ENCODE data around the gene CABCOCO1.

The CABCOCO1 gene

DNA sequence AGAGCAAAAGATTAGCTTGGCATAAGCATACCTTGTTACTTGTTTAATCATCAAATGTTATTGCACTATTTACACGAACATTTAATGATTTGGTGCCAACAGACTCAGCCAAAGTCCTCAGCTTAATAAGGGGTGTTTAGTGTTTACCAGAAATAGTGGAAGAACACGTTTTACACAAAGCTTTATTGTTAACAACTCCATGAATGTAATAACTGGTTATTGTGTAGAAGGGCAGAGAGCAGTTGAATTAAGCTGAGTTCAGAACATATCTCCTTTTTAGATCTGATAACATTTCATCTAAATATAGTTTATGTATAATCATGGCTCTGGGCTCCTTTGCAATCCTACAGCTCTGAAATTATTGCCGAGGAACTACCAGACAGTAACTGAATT lies 99.1 kb downstream of the CABCOCO1 start:
- Histone ChIP-seq H3K36me3 (ENCODE audit: control insufficient read depth, insufficient read depth, low read length) (no peaks in the 10 kb centered on the region), H3K9ac (ENCODE audit: low read length) (no peak overlapping the region), H3K4me1 (ENCODE audit: control insufficient read depth, insufficient read depth, low read length) (peaks cover 32% of the 10 kb centered on the region), H3K27me3 (ENCODE audit: control insufficient read depth, insufficient read depth, low read length) (no peaks in the 10 kb centered on the region), H3K4me3 (ENCODE audit: low read length) (no peak overlapping the region), H3K9me3 (ENCODE audit: control insufficient read depth, low read length) (no peaks in the 10 kb centered on the region)

- H3K4me3 ChIP-seq (ENCODE audit: low read length): no peak overlapping the region
- no peaks in the 10 kb centered on the region for H3K9me3 ChIP-seq (ENCODE audit: control insufficient read depth, low read length)
- H3K4me1 ChIP-seq (ENCODE audit: control insufficient read depth, insufficient read depth, low read length): peaks cover 20% of the 10 kb centered on the region
- H3K9ac ChIP-seq (ENCODE audit: low read length): no peak overlapping the region
- no peaks in the 10 kb centered on the region for H3K36me3 ChIP-seq (ENCODE audit: control insufficient read depth, insufficient read depth, low read length)
- no peaks in the 10 kb centered on the region for H3K27me3 ChIP-seq (ENCODE audit: control insufficient read depth, insufficient read depth, low read length)
Observed at GRCh38 chr10:61763778-61764177, 101.0 kb downstream of the CABCOCO1 start.

GRCh38 chr10:61764486-61764885 lies 101.8 kb downstream of the CABCOCO1 start:
- Histone ChIP-seq H3K4me1 (ENCODE audit: control insufficient read depth, insufficient read depth, low read length) (peaks cover 20% of the 10 kb centered on the region), H3K27me3 (ENCODE audit: control insufficient read depth, insufficient read depth, low read length) (no peaks in the 10 kb centered on the region), H3K9me3 (ENCODE audit: control insufficient read depth, low read length) (no peaks in the 10 kb centered on the region), H3K9ac (ENCODE audit: low read length) (no peak overlapping the region), H3K36me3 (ENCODE audit: control insufficient read depth, insufficient read depth, low read length) (no peaks in the 10 kb centered on the region), H3K4me3 (ENCODE audit: low read length) (no peak overlapping the region)

- Histone ChIP-seq H3K4me1 (ENCODE audit: control insufficient read depth, insufficient read depth, low read length) (peaks cover 20% of the 10 kb centered on the region), H3K9me3 (ENCODE audit: control insufficient read depth, low read length) (no peaks in the 10 kb centered on the region), H3K9ac (ENCODE audit: low read length) (no peak overlapping the region), H3K27me3 (ENCODE audit: control insufficient read depth, insufficient read depth, low read length) (no peaks in the 10 kb centered on the region), H3K36me3 (ENCODE audit: control insufficient read depth, insufficient read depth, low read length) (no peaks in the 10 kb centered on the region), H3K4me3 (ENCODE audit: low read length) (no peak overlapping the region)
Observed at GRCh38 chr10:61765176-61766087, 102.7 kb downstream of the CABCOCO1 start.

DNA sequence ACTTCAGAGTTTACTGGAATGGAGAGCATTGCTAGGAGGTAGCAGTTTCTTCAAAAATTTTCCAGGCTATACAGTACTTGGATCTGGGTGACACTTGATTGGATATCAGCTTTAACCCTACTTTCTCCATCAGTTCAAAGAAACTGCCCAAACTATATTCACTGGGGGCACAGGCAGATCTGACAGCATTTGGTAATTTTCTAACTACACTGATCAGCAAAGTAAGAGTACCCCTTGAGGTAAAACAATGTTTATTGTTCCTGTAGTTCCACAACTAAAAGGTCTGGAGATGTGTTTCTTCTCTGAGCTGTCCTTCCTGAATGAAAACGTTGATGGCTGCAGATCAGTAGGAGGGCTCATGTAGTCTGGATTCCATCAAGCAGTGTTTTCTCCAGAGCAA lies 104.2 kb downstream of the CABCOCO1 start:
- no peak overlapping the region for H3K4me3 ChIP-seq (ENCODE audit: low read length)
- H3K27me3 ChIP-seq (ENCODE audit: control insufficient read depth, insufficient read depth, low read length): no peaks in the 10 kb centered on the region
- no peaks in the 10 kb centered on the region for H3K9me3 ChIP-seq (ENCODE audit: control insufficient read depth, low read length)
- peaks cover 8% of the 10 kb centered on the region for H3K4me1 ChIP-seq (ENCODE audit: control insufficient read depth, insufficient read depth, low read length)
- no peaks in the 10 kb centered on the region for H3K36me3 ChIP-seq (ENCODE audit: control insufficient read depth, insufficient read depth, low read length)
- no peak overlapping the region for H3K9ac ChIP-seq (ENCODE audit: low read length)

GRCh38 chr10:61774031-61774430 lies 111.3 kb downstream of the CABCOCO1 start:
- no peak overlapping the region for H3K4me3 ChIP-seq (ENCODE audit: low read length)
- H3K9ac ChIP-seq (ENCODE audit: low read length): no peak overlapping the region
- no peaks in the 10 kb centered on the region for H3K9me3 ChIP-seq (ENCODE audit: control insufficient read depth, low read length)
- no peaks in the 10 kb centered on the region for H3K4me1 ChIP-seq (ENCODE audit: control insufficient read depth, insufficient read depth, low read length)
- H3K36me3 ChIP-seq (ENCODE audit: control insufficient read depth, insufficient read depth, low read length): no peaks in the 10 kb centered on the region
- H3K27me3 ChIP-seq (ENCODE audit: control insufficient read depth, insufficient read depth, low read length): no peaks in the 10 kb centered on the region

DNA sequence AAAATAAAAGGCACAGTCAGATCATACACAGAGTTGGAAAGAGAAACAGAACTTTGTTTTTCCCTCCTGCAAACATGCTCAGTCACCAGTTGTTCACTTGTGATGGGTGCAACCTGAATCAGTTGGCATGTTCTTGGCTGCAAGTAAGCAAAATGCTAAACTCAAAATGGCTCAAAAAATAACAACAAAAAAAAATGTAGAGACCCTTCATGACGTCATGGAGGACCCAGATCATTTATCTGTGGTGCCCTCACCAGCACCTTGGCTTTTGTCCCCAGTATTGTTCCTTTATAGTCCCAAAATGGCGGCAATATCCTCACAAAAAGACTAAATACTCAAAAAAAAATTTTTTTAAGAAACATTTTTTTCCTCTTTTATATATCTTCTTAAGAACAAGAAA lies 112.4 kb downstream of the CABCOCO1 start:
- H3K36me3 ChIP-seq (ENCODE audit: control insufficient read depth, insufficient read depth, low read length): no peaks in the 10 kb centered on the region
- H3K9ac ChIP-seq (ENCODE audit: low read length): no peak overlapping the region
- H3K4me1 ChIP-seq (ENCODE audit: control insufficient read depth, insufficient read depth, low read length): peaks cover 4% of the 10 kb centered on the region
- H3K4me3 ChIP-seq (ENCODE audit: low read length): no peak overlapping the region
- H3K9me3 ChIP-seq (ENCODE audit: control insufficient read depth, low read length): no peaks in the 10 kb centered on the region
- no peaks in the 10 kb centered on the region for H3K27me3 ChIP-seq (ENCODE audit: control insufficient read depth, insufficient read depth, low read length)

DNA sequence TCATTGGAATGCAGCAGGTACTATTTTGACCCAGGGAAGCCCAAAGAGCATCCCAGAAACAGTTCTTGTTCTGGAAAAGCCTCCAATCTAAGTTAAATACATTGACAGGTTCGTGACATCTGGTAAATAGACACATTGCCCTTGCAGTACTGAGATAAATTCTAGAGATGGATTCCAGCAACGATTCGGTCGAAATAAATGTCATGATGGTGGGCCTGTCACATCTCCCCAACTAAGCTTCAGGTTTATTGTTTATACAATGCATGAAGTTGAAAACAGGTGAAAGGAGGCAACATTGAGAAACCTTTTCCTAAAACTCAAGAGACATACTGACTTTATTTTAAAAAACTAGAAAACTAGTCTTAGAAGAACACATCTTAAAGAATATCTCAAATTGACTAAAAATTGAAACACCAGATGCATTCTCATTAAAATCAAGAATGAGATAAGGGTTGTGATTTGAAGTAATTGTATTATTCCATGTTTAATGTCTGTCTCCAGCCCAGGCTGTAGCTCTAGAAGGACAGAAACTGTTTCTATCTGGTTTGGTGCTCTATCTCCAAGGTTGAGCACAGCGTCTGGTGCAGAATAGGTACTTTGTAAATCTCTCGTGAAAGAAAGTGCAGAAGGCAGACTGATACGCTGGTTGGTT lies 114.0 kb downstream of the CABCOCO1 start:
- no peaks in the 10 kb centered on the region for H3K9me3 ChIP-seq (ENCODE audit: control insufficient read depth, low read length)

GRCh38 chr10:61778137-61778536 lies 115.4 kb downstream of the CABCOCO1 start:
- Histone ChIP-seq H3K27me3 (ENCODE audit: control insufficient read depth, insufficient read depth, low read length) (no peaks in the 10 kb centered on the region), H3K9me3 (ENCODE audit: control insufficient read depth, low read length) (no peaks in the 10 kb centered on the region), H3K4me3 (ENCODE audit: low read length) (no peak overlapping the region), H3K4me1 (ENCODE audit: control insufficient read depth, insufficient read depth, low read length) (peaks cover 26% of the 10 kb centered on the region), H3K9ac (ENCODE audit: low read length) (no peak overlapping the region), H3K36me3 (ENCODE audit: control insufficient read depth, insufficient read depth, low read length) (no peaks in the 10 kb centered on the region)

More for the DNA sequence above, 114.0 kb downstream of the CABCOCO1 start:
- H3K27me3 ChIP-seq (ENCODE audit: control insufficient read depth, insufficient read depth, low read length): no peaks in the 10 kb centered on the region
- peaks cover 16% of the 10 kb centered on the region for H3K4me1 ChIP-seq (ENCODE audit: control insufficient read depth, insufficient read depth, low read length)
- no peak overlapping the region for H3K9ac ChIP-seq (ENCODE audit: low read length)
- no peaks in the 10 kb centered on the region for H3K36me3 ChIP-seq (ENCODE audit: control insufficient read depth, insufficient read depth, low read length)
- H3K4me3 ChIP-seq (ENCODE audit: low read length): no peak overlapping the region

- Histone ChIP-seq H3K9ac (ENCODE audit: low read length) (no peak overlapping the region), H3K27me3 (ENCODE audit: control insufficient read depth, insufficient read depth, low read length) (no peaks in the 10 kb centered on the region), H3K4me1 (ENCODE audit: control insufficient read depth, insufficient read depth, low read length) (peaks cover 31% of the 10 kb centered on the region), H3K4me3 (ENCODE audit: low read length) (no peak overlapping the region), H3K9me3 (ENCODE audit: control insufficient read depth, low read length) (no peaks in the 10 kb centered on the region), H3K36me3 (ENCODE audit: control insufficient read depth, insufficient read depth, low read length) (no peaks in the 10 kb centered on the region)
Observed at GRCh38 chr10:61779276-61779675, 116.5 kb downstream of the CABCOCO1 start.

DNA sequence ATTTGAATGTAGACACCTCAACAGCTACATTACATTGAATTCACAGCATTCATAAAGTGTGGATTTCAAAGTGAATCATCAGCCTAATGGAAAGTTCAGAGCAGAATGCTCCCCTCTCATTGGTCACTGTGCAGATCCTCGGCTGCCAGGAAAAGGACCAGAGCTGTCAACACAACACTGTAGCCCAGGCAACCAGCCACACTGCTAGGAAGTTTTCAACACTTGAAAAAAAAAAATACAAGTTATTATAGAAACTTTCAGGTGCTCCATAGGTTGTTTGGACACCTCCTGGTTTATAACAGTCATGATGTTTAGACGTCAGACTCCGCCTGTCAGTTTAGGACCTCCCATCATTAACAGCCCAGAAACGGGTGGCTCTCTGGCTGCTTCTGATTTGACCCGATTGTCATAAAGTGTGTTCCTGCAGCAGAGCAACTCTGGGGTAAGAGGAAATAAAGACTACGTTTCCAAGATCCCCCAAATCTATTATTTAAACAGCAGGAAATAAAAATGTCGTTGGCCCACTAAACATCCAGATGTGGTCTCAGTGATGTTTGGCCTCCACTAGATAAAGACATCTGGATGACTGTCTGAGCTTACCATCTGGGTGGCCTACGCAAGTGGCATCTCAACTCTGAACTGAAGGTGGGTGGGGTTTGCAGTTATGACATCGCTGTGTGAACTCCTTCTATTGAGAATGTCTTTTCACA lies 117.4 kb downstream of the CABCOCO1 start:
- Histone ChIP-seq H3K4me1 (ENCODE audit: control insufficient read depth, insufficient read depth, low read length) (peaks cover 31% of the 10 kb centered on the region), H3K27me3 (ENCODE audit: control insufficient read depth, insufficient read depth, low read length) (no peaks in the 10 kb centered on the region), H3K36me3 (ENCODE audit: control insufficient read depth, insufficient read depth, low read length) (no peaks in the 10 kb centered on the region), H3K9ac (ENCODE audit: low read length) (no peak overlapping the region), H3K9me3 (ENCODE audit: control insufficient read depth, low read length) (no peaks in the 10 kb centered on the region), H3K4me3 (ENCODE audit: low read length) (no peak overlapping the region)

- Histone ChIP-seq H3K27me3 (ENCODE audit: control insufficient read depth, insufficient read depth, low read length) (no peaks in the 10 kb centered on the region), H3K4me1 (ENCODE audit: control insufficient read depth, insufficient read depth, low read length) (peaks cover 31% of the 10 kb centered on the region), H3K9ac (ENCODE audit: low read length) (no peak overlapping the region), H3K36me3 (ENCODE audit: control insufficient read depth, insufficient read depth, low read length) (no peaks in the 10 kb centered on the region), H3K9me3 (ENCODE audit: control insufficient read depth, low read length) (no peaks in the 10 kb centered on the region), H3K4me3 (ENCODE audit: low read length) (no peak overlapping the region)
Observed at GRCh38 chr10:61780732-61781131, 118.0 kb downstream of the CABCOCO1 start.

All from mucosa of stomach (tissue), 1 donor.